Natural killer cell treated with Interleukin-12 subunit alpha and Interleukin-12 subunit beta and Interleukin-15 and Interleukin-18, amount 100 ng/mL, for 72 hours (primary cell): ENCODE measurements around the gene CSNK1G1. TPM values are rescaled to one million over a fixed set of nuclear protein-coding genes. Genes with fewer than 3 reads are reported as not detected.

Experiments
- ATAC-seq, 2 donors: fragments of 150-1000 bp; cut with Tn5 transposase in 1 of 2; sonication (Bioruptor Pico), chemical (Tn5 transposase) in 1 of 2; 2 replicates each; pipeline ENCODE4 v1.10.0; 2021
- DNase-seq: peaks from one replicate; pipeline ENCODE4 v3.0.0; 2022; ENCODE audit warnings: low spot score
- H3K27ac Mint-ChIP-seq, 2 donors: 1 replicate in 1 of 2; 2 replicates in 1 of 2; pipeline ENCODE4 v1.8.0; 2022; ENCODE audit warnings: mixed read lengths in 2 of 2, mild to moderate bottlenecking in 1 of 2, moderate library complexity in 1 of 2
- H3K27me3 Mint-ChIP-seq, 2 donors: 1 replicate in 1 of 2; 2 replicates in 1 of 2; pipeline ENCODE4 v1.8.0; 2022; ENCODE audit warnings: mixed read lengths in 2 of 2
- H3K36me3 Mint-ChIP-seq: one replicate; pipeline ENCODE4 v1.8.0; 2022; ENCODE audit warnings: mixed read lengths
- H3K4me1 Mint-ChIP-seq, 2 donors: 1 replicate in 1 of 2; 2 replicates in 1 of 2; pipeline ENCODE4 v1.8.0; 2022; ENCODE audit warnings: low read depth in 2 of 2, mixed read lengths in 2 of 2, mild to moderate bottlenecking in 1 of 2
- H3K4me3 Mint-ChIP-seq: one replicate; pipeline ENCODE4 v1.8.0; 2022; ENCODE audit warnings: mixed read lengths
- H3K9me3 Mint-ChIP-seq: 2 replicates; pipeline ENCODE4 v1.8.0; 2022; ENCODE audit warnings: mixed read lengths
- total RNA-seq, 2 donors: library from RNA; stranded (reverse); gene quantifications; one replicate each; pipeline ENCODE4 v1.2.3, GENCODE V29; 2022

CSNK1G1 gene
- total RNA-seq, 2 donors from 2014 or later: 35.4 to 47.5 TPM

DNA sequence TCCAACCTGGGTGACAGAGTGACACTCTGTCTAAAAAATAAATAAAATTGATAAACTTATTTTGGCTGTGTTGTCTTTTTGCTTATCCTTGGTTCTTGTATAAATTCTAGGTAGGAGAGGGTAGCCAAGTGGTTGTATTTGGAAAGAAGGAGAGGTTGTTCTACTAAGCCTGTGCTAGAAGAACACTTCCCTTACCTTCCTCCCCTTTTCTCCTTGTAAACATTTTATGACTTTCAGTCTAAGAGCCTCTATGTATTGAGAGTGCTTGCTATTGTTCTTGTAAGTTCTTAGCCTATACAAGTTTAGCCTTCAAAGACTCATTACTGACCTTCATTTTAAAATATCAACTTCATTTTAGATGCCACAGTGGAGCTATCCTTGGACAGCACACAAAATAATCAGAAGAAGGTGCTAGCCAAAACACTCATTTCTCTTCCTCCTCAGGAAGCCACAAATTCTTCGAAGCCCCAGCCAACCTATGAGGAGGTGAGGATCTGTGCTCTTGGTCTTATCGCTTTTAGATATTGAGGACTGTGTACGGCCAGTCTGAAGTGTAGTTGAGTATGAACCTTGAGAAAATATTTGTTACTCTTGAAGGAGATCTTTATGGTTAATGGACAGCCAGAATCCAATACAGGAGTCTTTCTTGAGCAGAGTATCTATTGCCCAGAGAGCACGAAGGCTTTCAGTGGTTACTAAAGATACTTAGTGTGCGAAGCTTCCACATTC, 238.1 kb downstream of the CSNK1G1 start:
- no peak overlapping the region for H3K27ac Mint-ChIP-seq
- peaks cover 31% of the 10 kb centered on the region for H3K36me3 Mint-ChIP-seq
- no peaks in the 10 kb centered on the region for H3K9me3 Mint-ChIP-seq

More for the DNA sequence above, 238.1 kb downstream of the CSNK1G1 start:
- ATAC-seq (peak in 1 of 2 donors; percentile 33), DNase-seq (no peak)
- Mint-ChIP-seq H3K27me3 (no peaks in the 10 kb centered on the region), H3K4me1 (peaks cover 9% of the 10 kb centered on the region in 2 donors), H3K4me3 (no peak overlapping the region)

Other genes starting within 250 kb of the CSNK1G1 start
- under 1 TPM in 1 of 2 donors, not detected in 1; 0.07 TPM for gene SNX22, start 204.4 kb downstream of the CSNK1G1 start, total RNA-seq
- 100 to 1,000 TPM; 490 to 530 TPM for gene PPIB, start 193.2 kb downstream of the CSNK1G1 start, total RNA-seq
- 10 to 100 TPM; 47.7 to 90.0 TPM for gene PCLAF, start 25.3 kb upstream of the CSNK1G1 start, total RNA-seq
- 10 to 100 TPM; 36.6 to 42.9 TPM for gene TRIP4, start 31.7 kb upstream of the CSNK1G1 start, total RNA-seq
- gene ZNF609, start 104.4 kb upstream of the CSNK1G1 start, total RNA-seq: 10 to 100 TPM; 36.9 to 67.6 TPM